A549 treated with AZD2906 at 1 μM for 4 hours (cell line): ENCODE measurements around the gene IRF9. TPM values are rescaled to one million over a fixed set of nuclear protein-coding genes. Genes with fewer than 3 reads are reported as not detected.

Source experiments
- total RNA-seq: library from RNA; stranded (reverse); fragments of 200-300 nt; extraction: Qiagen RNA extraction; gene quantifications from 5 replicates; pipeline ENCODE4 v1.2.3, GENCODE V29; 2022

Gene IRF9
- 15.6 to 20.2 TPM (median 16.5 TPM) in 5 replicates for total RNA-seq

GRCh38 chr14:24160850-24161804, at the start of gene IRF9:
IRF9 (plus strand) TSS chr14:24161265; CDS start chr14:24162145, 880 bp downstream.

GRCh38 chr14:24114532-24115421, 46.3 kb upstream of the IRF9 start, which contains the start of the genes DCAF11 and NRL:
DCAF11 (plus strand) TSS chr14:24114777; CDS start chr14:24115595, 818 bp downstream.
NRL (minus strand) TSS chr14:24114949; CDS start chr14:24082848, 32,101 bp downstream.

DNA sequence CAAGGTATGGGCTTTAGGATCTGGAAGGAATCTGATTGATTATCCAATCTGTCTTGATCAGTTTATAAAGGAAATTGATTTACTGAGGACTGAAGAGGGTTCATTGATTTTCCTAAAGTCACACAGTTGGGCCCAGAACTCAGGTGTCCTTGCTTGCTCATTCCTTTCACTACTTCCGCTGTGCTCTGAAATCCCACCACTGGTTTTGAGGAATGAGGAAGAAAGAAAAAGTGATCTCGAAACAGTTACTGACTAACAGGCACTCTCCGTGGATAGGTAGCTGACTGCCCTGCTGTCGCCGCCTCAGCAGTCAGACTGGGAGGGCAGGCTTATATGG, 30.7 kb upstream of the IRF9 start, which contains the start of gene FITM1:
Gene FITM1, plus strand, starts transcription at position 280 of the 337 bp plus-strand sequence. CDS start 905 bp downstream, outside the sequence.

GRCh38 chr14:24135834-24136683, 25.0 kb upstream of the IRF9 start, which contains the start of gene PSME1:
PSME1 (plus strand) TSS chr14:24136194; CDS start chr14:24136263, 69 bp downstream.

DNA sequence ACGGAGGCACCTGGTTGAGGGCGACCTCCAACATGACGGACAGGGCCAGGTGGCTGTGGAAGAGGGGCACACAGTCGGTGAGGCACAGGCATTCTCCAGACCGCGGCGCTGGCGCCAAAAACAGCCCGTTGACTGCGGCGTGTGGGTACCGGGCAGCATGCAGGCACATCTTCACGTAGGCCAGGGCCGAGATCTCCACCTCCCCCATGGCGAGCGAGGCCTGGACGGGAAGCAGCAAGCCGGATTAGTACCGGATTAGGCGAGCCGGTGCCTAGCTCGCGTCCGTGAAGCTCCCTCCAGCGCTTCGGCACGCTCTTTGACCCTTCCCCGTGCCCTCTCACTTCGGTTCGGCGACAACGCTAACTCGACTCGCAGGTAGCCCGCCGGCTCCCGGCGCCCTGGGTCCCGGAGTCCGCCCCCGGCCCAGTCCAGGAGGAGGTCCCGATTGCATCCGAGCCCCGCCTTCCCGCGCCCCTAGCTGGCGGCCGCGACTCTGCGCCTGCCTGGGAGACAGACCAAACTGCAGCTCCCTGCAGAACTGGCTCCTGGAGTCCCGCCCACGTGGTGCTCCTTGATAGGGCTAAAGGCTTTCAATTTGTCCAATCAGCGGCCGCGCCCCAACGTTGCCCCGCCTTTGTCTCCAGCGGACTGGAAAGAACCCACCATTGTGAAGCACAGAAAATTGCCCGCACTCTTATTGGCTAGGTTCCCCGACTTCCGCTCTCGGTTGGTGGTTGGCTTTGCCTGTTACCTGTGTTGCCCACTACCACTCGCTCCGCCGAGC, 19.8 kb upstream of the IRF9 start, which contains the start of gene EMC9:
Gene EMC9, minus strand, starts transcription at position 495 of the 784 bp plus-strand sequence. Its CDS starts 287 bp downstream, at position 208.

DNA sequence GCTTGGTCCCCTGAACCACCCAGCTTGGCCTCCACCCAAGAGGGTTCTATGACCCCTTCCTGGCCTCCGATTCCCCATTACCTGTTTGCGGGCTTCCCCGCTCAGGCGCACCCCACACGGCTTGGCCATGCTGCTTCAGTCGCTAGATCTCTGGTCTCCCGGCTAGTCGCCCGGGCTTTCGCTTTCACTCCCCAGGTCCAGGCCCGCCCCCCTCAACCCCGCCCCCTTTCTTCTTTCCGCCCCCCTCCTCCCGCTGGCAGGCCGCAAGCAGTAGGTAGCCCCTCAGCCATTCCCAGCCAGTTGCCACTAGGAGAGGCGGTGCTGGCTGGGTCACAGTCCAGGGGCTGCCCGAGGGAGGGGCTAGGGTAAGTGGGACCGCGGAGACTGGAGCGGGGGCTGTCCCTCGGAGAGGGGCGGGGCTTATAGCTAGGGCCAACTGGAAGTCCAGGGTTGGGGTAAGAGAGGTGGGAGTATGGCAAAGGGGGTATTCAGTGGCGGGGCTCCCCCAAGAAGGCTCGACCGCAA, 14.6 kb upstream of the IRF9 start, which contains the start of gene PSME2:
Gene PSME2, minus strand, starts transcription at position 158 of the 525 bp plus-strand sequence. Its CDS starts 29 bp downstream, at position 129.

DNA sequence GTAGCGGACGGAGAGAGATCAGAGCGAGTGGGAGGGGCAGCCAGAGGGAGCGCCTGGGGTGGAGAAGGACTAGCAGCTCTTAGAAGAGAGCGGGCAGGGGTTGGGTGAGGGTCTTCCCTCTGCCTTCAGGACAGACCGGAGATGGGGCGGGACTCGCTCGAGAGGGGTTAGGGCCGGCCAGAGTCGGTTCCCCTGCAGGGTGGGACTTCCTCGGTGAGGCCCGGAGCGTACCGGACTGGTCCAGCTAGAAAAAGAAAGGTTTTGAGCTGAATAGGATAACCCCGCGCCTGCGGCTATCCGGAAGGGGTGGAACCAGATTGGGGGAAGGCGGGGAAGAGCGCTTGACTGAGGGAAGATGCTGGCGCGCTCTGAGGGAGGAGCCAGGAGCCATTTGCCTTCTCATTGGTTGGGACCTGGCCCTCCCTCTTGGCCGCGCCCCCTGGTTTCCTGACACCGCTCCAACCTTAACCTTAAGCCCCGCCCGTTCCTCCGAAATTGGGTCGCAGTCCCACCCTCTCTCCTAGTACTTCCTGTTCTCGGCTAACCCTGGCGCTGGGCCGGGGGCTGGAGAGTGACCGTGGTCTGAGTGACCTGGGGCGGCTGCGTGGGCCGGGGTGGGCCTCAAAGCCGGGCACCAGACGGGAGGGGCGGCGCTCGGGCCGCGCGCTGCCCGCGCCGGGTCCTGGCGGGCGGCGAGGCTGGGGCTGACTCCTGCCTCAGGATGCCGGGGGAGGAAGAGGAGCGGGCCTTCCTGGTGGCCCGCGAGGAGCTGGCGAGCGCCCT, 13.9 kb upstream of the IRF9 start, which contains the start of gene RNF31:
Gene RNF31, plus strand, starts transcription at position 521 of the 783 bp plus-strand sequence. Its CDS starts 201 bp downstream, at position 722.

GRCh38 chr14:24171422-24172260, 10.6 kb downstream of the IRF9 start, which contains the start of gene REC8:
REC8 (plus strand) TSS chr14:24172080; CDS start chr14:24172553, 473 bp downstream.

GRCh38 chr14:24188251-24189058, 27.4 kb downstream of the IRF9 start, which contains the start of gene IPO4:
IPO4 (minus strand) TSS chr14:24188816; CDS start chr14:24188787, 29 bp downstream.

DNA sequence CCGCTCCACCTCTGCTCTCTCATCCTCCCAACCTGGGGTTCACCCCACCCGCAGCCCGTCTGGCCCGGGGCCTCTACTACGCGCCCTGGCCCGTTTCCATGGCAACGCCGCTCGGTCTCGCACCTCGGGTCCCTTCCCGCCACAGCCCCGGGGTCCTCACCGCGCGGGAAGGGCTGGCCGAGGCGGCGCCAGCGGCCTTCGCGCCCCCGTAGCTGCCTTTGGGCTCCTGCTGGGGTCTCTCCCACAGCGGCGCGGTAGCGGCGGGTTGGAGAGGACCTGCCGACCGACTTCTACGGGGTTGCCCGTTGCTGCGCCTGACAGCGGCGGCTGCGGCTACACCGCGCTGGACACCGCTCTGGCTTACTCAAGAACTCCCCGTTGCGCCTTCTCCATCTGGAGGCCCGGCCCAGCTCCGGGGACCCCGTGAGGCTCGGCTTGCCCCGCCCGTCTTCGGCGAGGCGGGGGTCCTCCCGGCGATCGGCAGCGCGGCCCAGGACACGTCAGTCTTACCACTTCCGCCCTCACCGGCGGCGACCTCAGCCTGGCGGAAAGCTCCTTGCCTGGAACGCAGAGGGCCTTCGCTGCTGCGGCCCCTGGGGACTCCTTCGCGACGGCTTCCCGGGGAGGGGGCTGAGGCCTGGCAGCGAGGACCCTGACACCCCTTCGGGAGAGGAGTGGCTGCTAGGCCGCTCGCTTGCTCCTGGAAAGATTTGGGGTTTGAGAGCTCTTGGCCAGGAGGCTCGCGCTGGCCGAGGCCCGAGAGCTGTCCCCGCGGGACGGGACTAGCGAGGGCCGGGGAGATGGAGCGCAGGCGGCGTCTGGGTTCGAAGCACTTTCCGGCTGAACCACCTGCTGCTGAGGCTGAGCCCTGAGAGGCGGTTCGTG, 34.4 kb downstream of the IRF9 start, which contains the start of gene TM9SF1:
Gene TM9SF1, minus strand, starts transcription at position 256 of the 885 bp plus-strand sequence. CDS start 422 bp downstream, outside the sequence.

DNA sequence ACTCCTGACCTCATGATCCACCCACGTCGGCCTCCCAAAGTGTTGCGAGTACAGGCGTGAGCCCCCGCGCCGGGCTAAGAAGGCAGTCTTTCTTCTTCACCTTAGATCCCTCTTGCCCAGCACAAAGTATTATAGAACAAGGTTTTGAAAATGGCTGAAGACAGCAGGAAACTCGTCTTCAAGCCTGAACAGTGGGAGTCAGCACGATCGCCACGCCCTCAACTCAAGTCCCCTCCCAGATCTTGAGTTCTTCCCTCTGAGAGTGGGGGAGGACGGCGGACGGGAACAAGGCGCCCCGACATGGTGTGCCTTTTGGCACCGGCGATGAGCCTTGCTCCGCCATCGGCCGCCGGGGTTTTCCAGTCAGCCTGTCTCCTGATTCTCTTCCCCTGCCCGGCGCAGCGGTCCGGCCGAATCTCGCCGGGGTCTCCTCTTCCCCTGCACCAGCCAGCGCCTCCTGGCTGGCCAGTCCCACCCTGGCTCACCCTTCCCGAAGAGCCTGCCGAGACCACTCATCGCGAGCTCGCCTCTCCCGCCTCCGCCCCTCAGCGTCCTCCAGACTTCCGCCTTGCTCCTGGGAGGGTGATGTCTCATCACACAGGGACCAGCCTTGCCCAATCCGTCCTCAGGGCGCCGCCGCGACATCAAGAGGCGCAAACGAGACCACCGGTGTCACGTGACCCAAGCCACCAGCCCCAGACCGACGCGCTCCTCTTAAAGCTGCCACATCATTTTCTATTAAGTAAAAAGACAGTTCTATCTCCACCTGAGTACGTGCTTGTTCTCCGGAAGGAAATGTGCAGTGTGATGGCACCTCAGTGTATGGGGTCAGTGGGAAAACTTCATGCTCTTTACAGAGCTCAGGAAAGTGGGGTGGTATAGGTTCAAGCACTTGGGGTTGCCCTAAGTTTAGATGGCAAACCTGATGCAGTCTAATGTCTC, 52.1 kb downstream of the IRF9 start, which contains the start of gene CHMP4A:
Gene CHMP4A, minus strand, starts transcription at position 565 of the 942 bp plus-strand sequence. Its CDS starts 49 bp downstream, at position 516.

DNA sequence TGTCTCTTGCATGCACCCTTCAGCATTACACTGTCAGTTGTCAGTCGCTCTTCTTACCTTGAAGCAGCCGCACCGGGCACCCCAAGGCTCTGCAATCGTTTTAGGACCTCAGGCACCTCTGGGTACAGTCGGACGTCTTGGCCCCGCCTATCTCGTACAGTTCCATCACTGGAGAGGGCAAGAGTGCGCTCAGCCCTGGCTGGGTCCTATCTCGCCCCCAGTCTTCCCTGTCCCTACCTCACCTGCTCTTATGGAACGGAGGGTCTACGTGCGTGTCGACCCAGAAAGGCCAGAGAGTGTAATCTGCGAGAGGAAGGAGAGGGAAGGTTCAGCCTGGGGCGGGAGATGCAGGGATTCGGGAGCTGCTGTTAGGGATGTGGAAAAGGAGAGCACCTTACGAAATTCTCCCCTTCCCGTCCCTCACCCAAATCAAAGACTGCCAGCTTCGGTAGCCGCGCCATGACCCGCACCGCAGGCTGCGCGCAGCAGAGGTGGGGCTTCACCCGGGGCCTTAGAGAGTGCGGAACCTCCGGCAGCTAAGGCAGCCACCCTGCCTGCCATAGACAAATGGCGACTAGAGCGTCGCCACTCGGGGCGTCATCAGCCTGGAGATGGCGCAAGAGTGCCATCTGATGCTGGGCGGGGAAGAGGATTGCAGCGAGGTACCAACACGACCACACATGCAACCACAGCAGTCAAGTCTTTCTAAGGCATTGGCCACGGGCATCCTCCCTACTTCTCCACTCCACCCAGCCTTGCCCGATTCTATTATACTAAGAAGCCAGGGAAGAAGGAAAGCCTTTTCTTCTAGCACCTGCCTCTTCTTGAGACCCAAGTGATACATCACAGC, 54.7 kb downstream of the IRF9 start, which contains the start of gene MDP1:
Gene MDP1, minus strand, starts transcription at position 572 of the 850 bp plus-strand sequence. Its CDS starts 111 bp downstream, at position 461.

